Subcutaneous adipose tissue (tissue), 4 donors: ENCODE data around the gene SCRN2. TPM values are rescaled to one million over a fixed set of nuclear protein-coding genes. Genes with fewer than 3 reads are reported as not detected.

Source experiments
- total RNA-seq, 4 donors: library from RNA; depleted of rRNA; stranded (reverse); fragments of >200 nt; gene quantifications; one replicate each; pipeline ENCODE4 v1.1.0, GENCODE V29; 2016
- TF ChIP-seq, protein P1 (sequence below): fragments of 450-650 bp; IDR thresholded peaks from one replicate; pipeline ENCODE4 v1.5.1; 2016; ENCODE audit warnings: low read depth, mild to moderate bottlenecking, control low read depth, antibody characterized with exemption, moderate library complexity

SCRN2 gene
- total RNA-seq, 4 donors from 2014 or later: 32.8 to 194 (median 79.8) TPM

DNA sequence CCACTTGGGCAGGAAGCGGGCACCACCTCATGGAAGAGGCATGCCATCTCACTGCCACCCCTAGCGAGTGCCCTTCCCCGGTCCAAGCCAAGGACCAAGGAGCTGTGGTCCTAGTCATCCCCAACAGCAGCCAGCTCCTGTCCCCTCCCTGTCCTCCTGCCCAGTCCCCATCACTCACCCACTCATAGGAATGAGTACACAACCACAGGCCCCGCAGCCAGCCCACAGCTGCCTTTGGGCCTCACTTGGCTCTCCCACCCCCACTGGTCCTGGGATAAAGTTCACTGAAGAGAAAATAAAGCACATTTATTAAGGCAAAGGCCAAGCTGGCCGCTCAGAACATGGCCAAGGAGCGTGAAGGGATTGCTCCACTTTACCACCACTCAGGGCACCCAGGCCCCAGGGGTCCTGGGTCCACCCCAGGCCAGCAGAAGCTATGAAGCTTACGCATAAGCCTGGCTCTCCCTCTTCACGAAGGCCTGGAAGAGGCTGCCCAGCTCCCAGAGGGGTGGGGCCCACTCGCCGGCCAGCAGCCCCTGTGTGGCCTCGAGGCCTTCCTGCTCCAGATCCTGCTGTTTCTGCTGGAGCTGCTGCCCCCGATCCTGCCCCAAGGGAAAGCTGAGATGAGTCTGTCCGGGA is 3.6 kb downstream of the SCRN2 start:
- TF ChIP-seq, protein P1, sequence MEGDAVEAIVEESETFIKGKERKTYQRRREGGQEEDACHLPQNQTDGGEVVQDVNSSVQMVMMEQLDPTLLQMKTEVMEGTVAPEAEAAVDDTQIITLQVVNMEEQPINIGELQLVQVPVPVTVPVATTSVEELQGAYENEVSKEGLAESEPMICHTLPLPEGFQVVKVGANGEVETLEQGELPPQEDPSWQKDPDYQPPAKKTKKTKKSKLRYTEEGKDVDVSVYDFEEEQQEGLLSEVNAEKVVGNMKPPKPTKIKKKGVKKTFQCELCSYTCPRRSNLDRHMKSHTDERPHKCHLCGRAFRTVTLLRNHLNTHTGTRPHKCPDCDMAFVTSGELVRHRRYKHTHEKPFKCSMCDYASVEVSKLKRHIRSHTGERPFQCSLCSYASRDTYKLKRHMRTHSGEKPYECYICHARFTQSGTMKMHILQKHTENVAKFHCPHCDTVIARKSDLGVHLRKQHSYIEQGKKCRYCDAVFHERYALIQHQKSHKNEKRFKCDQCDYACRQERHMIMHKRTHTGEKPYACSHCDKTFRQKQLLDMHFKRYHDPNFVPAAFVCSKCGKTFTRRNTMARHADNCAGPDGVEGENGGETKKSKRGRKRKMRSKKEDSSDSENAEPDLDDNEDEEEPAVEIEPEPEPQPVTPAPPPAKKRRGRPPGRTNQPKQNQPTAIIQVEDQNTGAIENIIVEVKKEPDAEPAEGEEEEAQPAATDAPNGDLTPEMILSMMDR: no peak

DNA sequence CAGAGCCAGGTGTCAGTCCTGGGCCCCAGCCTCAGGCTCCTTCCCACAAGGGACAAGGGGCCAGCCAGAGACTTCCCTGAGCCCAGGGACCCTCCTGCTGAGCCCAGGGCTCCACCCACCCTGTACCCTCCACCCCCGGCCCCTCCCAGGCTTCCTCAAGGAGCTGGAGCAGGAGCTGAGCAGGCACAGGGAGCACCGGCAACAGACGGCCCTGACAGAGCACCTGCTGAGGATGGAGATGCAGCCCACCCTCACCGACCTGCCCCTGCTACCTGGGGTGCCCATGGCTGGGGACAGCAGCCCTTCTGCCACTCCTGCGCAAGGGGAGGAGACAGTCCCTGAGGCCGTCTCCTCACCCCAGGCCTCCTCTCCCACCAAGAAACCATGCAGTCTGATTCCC is 4.5 kb downstream of the SCRN2 start:
- TF ChIP-seq, protein P1: no peak

DNA sequence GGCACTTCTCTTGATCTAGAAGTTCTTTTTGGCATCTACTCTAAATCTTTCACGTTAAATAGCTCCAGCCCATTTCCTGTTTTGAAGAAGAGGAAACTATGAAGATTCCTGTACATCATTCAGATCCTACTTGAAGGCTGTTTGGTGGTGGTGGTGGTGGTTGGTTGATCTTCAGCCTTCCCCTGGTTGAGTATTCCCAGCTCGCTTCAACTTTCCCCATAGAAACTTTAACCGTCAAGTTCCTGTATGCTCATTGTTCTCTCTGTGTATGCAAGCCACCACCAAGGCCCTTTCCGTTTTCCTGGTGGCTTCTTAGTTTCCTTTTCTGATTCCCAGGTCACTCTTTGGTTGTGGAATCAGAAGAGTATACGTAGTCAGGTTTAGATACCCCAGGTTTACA is 6.3 kb downstream of the SCRN2 start:
- TF ChIP-seq, protein P1: no peak

DNA sequence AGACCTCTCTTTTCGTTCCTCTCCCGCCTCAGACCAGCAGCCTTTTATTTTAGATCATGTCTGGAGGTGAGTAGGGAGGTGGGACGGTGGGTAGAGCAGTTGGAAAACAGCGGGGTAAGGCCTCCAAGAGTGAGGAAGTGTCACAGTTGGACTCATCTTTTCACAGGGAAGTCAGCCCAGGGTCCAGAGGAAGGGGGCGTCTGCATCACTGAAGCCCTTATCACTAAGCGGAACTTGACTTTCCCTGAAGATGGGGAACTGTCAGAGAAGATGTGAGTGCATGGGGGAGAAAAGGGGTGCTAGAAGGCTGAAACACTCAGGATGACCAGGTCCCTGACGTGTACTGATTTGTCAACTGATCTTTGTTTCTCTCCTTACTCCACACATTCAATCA is 9.1 kb downstream of the SCRN2 start:
- TF ChIP-seq, protein P1: no peak

- TF ChIP-seq, protein P1: no peak
Observed at GRCh38 chr17:47831003-47831933, 9.8 kb downstream of the SCRN2 start, which contains the start of the genes LRRC46 and MRPL10. Gene LRRC46 (plus strand): TSS chr17:47831670. CDS start chr17:47831990, 320 bp downstream. Gene MRPL10 (minus strand): TSS chr17:47831541. CDS start chr17:47831511, 30 bp downstream.

- TF ChIP-seq, protein P1: no peak
Observed at GRCh38 chr17:47830396-47831002, 10.6 kb downstream of the SCRN2 start.

GRCh38 chr17:47829870-47830269 is 11.2 kb downstream of the SCRN2 start:
- TF ChIP-seq, protein P1: no peak
